HG03025 (cell line): ENCODE results near the gene SLC38A10.

Source experiments
- ATAC-seq: cut with Tn5 transposase; IDR thresholded peaks from one replicate; pipeline ENCODE4 v1.9.1; 2021; ENCODE audit warnings: mild to moderate bottlenecking, moderate library complexity; ENCODE audit not compliant: unreplicated experiment, low FRiP score

SLC38A10 gene

DNA sequence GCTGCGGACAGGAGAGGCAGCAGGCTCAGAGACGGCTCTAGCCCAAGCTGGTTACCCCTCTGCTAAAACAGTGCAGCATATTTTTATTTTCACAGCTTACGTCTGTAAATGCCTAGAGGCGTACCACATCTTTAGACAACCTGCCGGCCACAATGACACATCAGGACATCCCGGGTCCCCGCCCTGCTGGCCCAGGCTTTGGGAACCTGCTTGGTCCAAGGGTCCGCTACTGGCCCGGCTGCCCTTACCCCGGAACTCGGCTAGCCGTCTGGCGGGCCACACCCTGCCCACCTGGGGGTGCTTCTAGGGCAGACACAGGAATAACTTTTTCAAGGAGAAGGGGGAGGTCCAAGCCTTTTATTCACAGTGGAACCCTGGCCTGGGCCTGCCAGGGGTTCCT lies 76.6 kb downstream of the SLC38A10 start:
- no peak for ATAC-seq

DNA sequence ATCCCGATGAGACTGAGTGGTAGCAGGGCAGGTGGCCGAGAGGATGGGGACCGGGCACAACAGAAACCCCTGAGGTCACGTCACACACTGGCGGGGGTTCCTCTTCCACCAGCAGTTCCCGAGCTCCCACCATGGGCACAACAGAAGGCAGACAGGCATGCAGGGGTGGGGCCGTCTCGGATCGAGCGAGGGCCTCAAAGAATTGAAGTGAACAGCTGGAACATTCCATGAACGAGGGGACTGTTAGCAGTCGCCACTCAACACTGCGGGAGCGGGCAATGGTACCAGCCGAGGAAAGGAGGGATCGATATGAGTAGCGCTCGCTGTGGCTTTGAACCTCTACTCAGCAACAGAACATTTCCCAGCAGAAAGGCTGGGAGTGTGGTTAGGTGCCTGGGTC lies 77.6 kb downstream of the SLC38A10 start:
- ATAC-seq: no peak

DNA sequence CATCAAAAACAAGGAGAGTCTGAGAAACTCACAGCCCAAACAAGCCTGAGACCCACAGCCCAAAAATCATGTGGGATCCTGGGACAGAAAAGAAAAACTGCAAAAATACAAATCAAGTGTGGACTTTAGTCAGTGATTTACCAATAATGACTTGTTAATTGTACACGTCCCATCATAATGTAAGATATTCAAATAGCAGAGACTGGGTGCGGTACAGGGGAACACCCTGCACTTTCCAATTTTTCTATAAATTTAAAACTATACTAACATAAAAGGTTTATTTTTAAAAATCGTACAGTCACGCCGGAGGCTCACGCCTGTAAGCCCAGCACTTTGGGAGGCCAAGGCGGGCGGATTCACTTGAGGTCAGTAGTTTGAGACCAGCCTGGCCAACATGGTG lies 81.1 kb downstream of the SLC38A10 start:
- no peak for ATAC-seq

DNA sequence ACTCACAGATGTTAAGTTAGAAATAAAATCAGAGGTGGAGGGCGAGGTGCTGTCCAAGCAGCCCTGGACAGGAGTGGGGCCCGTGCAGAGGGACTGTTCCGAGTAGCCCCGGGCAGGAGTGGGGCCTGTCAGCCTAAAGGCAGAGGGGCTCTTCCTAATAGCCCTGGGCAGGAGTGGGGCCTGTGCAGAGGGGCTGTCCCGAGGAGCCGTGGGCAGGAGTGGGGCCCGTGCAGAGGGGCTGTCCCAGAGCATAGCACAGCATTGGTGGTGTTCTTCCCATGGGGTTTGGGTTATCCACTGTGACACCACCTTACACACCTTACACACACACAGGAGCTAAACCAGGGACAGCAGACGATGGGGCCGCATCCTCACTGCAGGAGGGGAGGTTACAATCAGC lies 82.7 kb downstream of the SLC38A10 start:
- ATAC-seq: no peak

DNA sequence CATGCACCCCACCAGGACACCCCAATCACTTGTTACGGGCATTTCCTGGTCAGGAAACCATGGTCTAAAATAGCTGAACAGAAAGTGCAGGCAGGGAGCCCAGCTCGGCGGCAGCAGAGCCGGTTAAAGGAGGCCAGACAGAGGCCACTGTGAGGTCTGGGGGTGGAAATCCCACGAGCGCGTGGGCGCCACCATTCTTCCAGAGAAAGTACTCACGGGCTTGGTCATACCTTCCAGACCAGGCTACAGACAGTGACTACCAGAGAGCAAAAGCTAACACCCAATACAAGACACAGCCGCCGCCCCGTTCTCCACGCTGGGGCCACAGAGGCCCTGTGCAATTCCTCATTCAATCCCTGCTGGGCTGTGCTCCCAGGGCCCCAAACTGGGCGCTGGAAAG lies 84.2 kb downstream of the SLC38A10 start:
- ATAC-seq: no peak

DNA sequence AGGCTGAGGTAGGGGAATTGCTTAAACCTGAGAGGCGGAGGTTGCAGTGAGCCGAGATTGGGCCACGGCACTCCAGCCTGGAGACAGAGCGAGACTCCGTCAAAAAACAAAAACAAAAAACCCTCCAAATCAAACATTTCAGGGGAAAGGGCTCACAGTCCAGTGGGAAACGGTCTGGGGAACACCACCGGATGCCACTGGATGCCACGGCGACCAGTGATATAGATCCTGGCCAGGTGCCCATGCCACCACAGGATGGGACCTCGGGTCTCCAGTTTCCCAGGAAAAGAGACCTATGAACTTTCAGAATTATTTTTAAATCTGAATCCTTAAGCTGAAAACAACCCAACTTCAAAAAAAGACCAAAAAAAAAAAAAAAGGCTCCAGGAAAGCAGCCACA lies 84.6 kb downstream of the SLC38A10 start:
- no peak for ATAC-seq

DNA sequence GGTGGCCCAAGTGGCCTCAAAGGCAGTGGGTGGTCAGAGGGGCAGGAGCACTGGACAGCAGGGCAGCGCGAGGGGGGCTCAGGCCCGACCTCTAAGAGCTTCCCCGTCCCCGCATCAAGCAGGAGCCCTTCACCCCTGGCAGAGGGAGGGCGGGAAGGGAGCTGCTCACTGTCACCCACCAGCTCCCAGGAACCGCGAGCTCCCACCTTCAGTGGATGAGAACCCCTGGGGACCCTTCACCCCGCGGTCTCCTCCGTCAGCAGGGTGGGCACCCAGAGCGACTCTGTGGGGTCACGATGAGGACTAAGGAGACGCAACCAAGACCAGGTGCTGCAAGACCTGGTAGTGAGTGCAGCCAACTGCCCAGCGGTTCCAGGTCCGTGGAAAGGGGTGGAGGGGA lies 86.0 kb downstream of the SLC38A10 start:
- no peak for ATAC-seq

DNA sequence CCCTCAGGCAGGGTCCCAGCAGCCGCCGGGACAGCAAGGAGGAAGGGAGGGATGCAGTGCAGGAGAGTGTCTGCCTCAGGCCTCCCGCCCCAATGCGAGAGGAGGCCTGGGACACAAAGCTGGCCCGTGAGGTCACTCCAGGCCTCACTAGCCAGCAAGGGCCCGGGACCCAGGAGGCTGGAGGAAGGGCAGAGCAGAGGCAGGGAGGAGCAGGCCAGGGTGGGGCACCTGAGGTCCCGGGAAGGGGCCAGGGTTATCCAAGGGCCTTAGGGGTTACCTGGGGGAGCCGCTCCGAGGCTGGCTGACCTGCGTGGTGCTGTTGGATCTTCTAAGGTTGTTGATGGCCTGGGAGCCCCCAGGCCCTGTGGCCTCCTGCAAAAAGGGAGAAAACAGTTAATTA lies 86.5 kb downstream of the SLC38A10 start:
- ATAC-seq: no peak

DNA sequence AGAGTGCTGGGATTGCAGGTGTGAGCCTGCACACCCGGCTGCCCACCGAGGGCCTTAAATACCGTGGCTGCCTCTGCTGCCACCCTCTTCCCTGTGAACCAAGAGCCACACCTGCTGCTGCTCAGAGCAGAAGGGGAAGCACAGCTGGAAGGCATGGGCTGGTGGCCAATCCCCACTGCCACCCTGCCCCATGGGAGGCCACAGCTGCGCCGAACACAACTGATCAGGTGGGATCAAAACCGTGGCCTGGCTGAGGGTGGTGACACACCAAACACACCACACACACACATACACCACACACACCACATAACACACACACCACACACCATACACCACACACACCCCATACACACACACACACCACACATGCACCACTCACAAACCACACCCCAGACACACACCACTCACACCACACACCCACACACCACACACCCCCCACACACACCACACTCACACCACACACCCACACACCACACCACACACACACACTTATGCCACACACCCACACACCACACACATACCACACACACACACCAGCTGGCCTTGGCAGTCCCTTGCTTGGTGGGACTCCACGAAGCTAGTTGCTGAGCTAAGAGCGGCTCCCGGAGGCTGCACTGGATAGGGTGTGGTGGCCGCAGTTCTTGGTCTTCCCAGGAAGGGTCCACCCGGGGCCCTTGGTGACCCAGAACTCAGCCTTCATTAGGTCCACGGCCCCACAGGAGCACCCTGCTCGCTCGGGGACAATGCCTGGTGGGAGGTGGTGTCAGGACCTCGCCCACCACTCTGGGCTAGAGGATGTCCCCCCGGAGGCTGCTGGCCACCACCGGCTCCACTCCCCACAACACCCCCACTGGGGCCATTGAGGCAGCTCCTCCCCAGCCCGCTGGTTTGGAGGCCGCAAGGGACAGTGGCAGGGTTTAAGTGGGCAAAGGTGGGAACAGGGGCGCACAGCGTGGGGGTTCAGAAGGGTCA lies 87.2 kb downstream of the SLC38A10 start:
- no peak for ATAC-seq

DNA sequence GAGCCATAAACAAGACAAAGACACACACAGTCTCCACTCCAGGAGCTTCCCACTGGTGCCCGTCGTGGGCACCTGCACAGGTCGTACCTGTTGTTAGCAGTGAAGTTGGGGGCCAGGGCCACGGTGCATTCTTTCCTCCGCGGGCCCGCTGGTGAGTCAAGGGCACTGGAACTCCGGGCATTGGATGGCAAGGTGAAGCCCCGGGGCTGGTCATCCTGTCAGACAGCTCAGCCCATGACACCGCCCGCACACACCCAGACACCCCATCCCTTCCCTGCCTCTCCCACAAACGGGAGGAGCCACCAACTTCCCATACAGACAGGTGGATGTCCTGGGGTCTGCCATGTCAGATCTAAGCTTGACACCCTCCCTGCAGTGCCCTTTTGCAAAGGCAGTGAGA lies 88.5 kb downstream of the SLC38A10 start:
- no peak for ATAC-seq

DNA sequence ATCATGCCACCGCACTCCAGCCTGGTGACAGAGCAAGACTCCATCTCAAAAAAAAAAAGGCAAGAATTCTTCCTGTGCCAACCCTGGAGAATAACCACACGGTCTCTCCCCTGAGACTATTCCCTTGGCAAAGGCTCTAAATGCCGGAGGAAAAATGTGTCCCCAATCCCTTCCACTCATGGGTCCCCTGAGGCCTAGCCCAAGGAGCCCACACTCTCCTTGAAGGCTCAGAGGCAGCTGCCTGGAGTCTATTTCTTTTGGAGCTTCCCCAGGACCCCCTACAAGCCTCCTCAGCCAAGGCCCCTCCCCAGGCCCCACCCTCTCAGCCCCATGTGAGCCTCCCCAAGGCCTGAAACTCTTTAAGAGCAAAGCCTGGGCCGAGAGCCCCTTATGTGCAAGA lies 88.9 kb downstream of the SLC38A10 start:
- no peak for ATAC-seq

DNA sequence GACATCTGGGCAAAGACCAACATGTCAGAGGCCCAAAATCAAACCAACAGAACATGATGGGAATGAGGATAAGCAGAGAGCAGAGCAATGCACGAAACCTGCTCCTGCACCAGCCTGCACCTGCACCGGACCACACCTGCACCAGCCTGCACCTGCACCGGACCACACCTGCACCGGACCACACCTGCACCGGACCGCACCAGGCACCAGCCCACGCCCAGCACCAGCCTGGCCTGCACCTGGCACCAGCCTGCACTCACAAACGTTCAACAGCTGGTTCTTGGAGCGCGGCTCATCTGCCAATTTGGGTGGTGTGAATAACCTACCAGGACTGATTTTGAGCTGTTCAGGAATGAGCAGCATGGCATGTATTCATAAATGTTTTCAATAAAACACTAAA lies 90.5 kb downstream of the SLC38A10 start:
- no peak for ATAC-seq

DNA sequence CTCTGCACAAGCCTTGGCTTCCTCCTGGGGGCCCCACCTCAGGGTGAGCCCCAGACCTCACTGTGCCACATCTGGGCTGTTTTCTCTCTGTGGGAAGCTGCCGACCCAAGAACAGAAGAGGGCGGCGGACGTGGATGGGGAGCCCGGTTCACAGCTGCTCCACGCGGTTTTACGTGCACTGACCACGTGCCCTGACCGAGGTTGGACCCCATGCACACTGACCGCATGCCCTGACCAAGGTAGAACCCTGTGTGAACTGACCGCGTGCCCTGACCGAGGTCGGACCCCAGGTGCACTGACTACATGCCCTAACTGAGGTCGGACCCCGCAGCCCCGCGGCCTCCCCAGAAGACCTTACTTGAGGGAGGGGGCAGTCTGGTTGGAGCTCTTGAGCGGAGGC lies 92.0 kb downstream of the SLC38A10 start:
- ATAC-seq: no peak

DNA sequence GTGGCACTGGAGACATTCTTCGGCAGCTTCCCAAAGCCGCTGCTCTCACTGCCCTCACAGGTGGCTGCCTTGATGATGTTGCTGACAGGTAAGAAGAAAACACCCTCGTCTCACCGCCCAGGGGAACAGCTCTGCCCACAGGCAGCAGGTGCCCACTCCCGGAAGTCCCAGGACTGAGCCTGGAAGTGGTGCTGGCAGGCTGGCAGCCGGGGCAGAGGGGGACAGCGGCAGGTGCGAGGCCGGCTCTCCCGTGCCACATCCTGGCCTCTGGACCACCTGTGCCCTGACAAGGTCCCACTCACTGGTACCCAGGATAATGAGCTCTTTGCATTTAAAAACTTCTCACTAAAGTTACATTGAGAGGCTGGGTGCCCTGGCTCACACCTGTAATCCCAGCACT lies 92.8 kb downstream of the SLC38A10 start:
- ATAC-seq: no peak

DNA sequence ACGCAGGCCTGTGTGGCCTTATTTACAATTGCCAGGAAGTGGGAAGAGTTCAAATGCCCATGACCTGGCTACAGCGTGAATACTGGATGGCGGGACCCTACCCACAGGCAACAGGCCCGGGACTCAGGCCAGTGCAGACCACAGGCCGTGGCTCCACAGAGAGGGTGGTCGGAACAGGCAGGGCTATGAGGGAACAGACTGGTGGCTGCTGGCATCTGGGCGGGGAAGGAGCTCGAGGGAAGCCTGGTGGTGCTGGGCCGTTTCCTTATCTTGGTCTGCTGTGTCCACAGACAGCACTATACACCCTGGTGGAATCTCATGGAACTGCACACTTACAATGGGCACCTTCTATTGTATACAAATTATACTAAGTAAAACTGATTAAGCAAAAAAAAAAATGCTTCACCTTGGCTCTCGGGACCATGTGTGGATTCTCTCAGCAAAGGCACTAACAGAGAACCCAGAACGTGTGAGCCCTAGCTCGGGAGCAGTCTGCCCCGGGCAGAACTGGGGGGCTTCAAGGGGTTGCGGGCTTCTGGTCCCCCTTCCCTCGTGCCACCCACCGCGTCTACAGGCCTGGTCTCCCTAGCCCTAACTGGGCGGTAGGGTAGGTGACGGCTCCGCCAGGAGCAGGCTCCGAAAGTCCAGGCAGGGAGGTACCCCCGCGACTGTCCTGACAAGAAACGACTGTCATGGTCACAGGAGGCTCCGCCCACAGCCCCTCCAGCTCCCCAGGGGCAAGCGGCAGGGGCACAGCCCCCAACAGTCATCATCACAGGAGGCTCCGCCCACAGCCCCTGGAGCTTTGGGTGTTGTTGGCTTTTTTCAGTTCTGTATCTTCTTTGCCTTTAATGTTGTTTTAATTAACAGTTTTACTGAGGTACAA lies 94.2 kb downstream of the SLC38A10 start:
- ATAC-seq: no peak

DNA sequence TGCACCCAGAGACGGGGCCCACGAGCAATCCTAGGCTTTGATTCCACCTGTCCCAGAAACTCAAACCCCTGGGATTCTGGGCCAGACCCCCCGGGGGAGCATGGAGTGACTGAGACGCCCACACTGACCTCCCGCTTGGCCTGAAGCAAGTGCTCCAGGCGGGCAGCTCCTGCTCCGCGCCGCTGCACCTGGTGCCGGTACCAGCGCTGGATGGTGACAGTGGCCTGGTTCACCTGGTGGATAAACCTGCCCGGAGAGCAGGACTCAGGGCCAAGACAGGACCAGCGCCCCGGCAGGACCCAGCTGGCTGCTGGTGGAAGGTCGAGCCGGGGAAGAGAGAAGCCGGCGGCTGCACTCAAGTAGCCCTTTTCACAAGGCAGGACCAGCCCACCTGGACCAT lies 94.9 kb downstream of the SLC38A10 start:
- no peak for ATAC-seq

DNA sequence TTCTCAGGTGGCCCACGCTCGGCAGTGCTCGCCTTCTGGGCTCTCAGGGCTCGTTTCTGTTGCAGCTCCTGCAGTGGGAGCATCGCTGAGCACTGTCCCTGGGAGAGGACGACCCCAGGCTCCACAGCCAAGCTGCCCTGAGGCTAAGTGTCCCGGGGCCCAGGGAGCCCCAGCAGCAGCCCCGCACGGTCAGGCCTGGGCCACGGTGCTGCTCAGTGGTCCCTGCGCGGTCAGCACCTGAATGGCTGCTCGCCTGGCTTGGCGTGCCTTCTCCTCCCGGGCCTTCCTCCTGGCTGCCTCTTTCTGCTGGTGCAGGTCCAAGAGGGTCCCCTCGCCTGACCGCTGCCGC lies 95.7 kb downstream of the SLC38A10 start:
- no peak for ATAC-seq

DNA sequence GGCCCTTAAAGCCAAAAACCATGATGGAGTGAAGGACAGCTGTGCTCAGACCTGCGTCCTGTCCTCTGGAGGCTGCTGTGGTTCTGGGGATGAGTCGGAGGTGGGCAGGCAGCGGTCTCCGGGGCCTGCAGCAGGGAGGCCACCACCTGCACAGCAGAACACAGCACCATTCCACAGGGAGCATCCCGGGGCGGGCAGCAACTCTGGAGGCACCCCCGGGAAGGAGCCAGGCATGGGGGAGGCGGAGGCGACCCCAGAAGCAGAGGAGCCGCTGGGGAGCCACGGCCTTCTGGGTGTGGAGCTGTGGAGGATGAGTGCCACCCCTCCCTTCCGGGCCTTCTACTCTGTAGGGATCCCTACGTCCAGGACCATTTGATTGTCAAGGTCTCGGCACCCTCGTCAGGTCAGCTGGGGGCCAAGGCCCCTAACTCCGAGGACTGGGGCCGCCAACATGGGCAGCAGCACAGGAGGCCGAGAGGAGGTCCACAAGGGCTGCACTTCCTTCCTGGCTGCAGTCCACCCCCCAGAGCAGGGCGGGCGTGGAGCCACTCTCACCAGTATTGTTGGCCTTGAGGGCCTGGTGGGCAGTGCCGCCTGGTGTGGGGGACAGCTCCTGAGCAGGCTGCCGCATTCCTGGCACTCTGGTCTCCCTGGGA lies 96.2 kb downstream of the SLC38A10 start:
- no peak for ATAC-seq

DNA sequence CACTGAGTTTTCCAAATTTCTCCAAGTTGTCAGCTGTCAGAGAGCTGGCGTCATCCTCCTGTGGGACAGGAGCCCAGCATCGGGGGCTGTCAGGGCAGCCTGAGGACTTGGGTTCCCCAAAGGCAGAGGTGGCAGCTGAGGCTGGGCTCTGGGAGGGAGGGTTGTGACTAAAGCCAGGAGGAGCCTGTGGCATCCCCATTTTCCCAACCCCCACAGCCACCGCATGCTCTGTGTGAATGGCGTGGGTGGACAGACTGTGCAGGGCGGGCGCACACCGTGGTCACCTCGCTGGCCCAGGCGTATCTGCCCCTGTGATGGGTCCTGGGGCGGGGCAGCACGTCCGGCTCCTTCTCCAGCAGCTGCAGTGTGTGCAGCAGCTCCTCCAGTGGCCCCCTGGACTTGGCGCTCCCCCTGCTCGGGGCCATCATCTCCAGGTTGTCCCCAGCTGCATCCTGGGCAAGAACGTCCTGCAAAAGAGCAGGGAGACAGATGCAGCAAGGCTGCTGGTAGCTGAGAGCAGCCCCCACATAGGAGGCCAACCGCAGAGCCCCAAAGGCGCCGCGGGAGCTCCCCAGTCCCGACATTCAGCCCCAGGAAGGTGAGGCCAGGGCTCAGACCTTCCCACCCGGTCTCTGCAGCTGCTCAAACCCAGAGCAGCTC lies 97.1 kb downstream of the SLC38A10 start:
- no peak for ATAC-seq

DNA sequence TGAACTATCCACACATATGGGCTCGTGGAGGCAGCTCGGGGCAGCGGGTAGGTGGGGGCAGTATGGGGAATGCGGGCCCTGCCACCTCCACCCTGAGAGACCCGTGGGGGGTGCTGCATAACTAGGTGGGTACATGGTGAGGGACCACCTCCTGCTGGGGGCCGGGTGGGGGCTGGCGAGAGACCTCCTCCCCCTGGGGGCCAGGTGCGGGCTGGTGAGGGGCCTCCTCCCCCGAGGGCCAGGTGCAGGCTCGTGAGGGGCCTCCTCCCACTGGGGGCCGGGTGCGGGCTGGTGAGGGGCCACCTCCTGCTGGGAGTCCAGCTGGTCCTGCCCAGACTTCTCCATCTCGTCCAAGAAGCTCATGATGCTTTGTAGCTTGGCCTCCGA lies 97.7 kb downstream of the SLC38A10 start:
- ATAC-seq: no peak
